PFSK-1 (cell line): ENCODE measurements around the gene MARK1.

Source experiments
- FOXP2 ChIP-seq: optimal IDR thresholded peaks from 2 replicates; pipeline ENCODE3; 2011; ENCODE audit warnings: borderline replicate concordance, control low read depth, inconsistent platforms; ENCODE audit not compliant: insufficient read depth; ENCODE audit errors: extremely low read length, extremely low read depth
- POLR2AphosphoS5 ChIP-seq: IDR thresholded peaks from 2 replicates; pipeline ENCODE4 v1.6.1; 2012; ENCODE audit warnings: low read depth, mild to moderate bottlenecking, control low read depth, low read length, moderate library complexity
- REST ChIP-seq, 2 experiments: IDR thresholded peaks; 2 replicates each; pipeline versions ENCODE4 v1.6.1 to v1.8.0; 2011 to 2012; ENCODE audit warnings: low read depth in 2 of 2, low read length in 2 of 2, control low read depth in 1 of 2, inconsistent platforms in 1 of 2, mild to moderate bottlenecking in 1 of 2, moderate library complexity in 1 of 2; ENCODE audit not compliant: insufficient read depth in 1 of 2
- TAF1 ChIP-seq: IDR thresholded peaks from 2 replicates; pipeline ENCODE4 v1.6.1; 2012; ENCODE audit warnings: low read length, control low read depth, borderline replicate concordance; ENCODE audit not compliant: insufficient read depth

GRCh38 chr1:220551718-220552117 lies 23.8 kb downstream of the MARK1 start:
- TF ChIP-seq REST (IDR thresholded peaks at IDR 0.05; ENCODE audit: insufficient read depth in 1 of 2, low read depth in 2 of 2, low read length in 2 of 2) (no peak), TAF1 (no peak), POLR2AphosphoS5 (no peak), FOXP2 (no peak)
